GM12874 (cell line): ENCODE results near the gene PLEKHB2.

Source experiments
- CTCF ChIP-seq: IDR thresholded peaks from 2 replicates; pipeline ENCODE4 v1.5.1; 2011; ENCODE audit warnings: low read depth, mild to moderate bottlenecking, control low read depth, low read length, moderate library complexity; ENCODE audit not compliant: insufficient read depth

PLEKHB2 gene

GRCh38 chr2:131092458-131093005 is 12.6 kb upstream of the PLEKHB2 start:
- TF ChIP-seq CTCF = no peak

- TF ChIP-seq CTCF = no peak
These were observed 12.0 kb upstream of the PLEKHB2 start, which contains the start of gene FAM168B for GRCh38 chr2:131093006-131093695. Gene FAM168B, minus strand, starts transcription at chr2:131093460. Its CDS starts 10,814 bp downstream, at chr2:131082646.

GRCh38 chr2:131093696-131094462 is 11.3 kb upstream of the PLEKHB2 start:
- TF ChIP-seq CTCF = no peak

- no peak for TF ChIP-seq CTCF
These were observed 10.5 kb upstream of the PLEKHB2 start for GRCh38 chr2:131094463-131095281.

- TF ChIP-seq CTCF = no peak
These were observed 2.0 kb upstream of the PLEKHB2 start for GRCh38 chr2:131103165-131103564.

- TF ChIP-seq CTCF = no peak
These were observed 515 bp upstream of the PLEKHB2 start for GRCh38 chr2:131104487-131105155.
